ENCODE results near the gene IFNA21. TPM values are rescaled to one million over a fixed set of nuclear protein-coding genes. Genes with fewer than 3 reads are reported as not detected.
"Not testable (repeated sequence)": the region's sequence is repeated elsewhere in the genome, so short reads cannot be mapped to it uniquely, and the experiment has no call there.

Gene IFNA21
- total RNA-seq, 2 experiments from 2014 or later = not detected

- no peak within 1 kb of the TSS for H3K4me3 Mint-ChIP-seq
- H3K9me3 Mint-ChIP-seq = no peaks in the 10 kb centered on the region
- H3K27ac Mint-ChIP-seq = no peak within 1 kb of the TSS
- H3K27me3 Mint-ChIP-seq = no peaks in the 10 kb centered on the region
- TF ChIP-seq, protein P1, sequence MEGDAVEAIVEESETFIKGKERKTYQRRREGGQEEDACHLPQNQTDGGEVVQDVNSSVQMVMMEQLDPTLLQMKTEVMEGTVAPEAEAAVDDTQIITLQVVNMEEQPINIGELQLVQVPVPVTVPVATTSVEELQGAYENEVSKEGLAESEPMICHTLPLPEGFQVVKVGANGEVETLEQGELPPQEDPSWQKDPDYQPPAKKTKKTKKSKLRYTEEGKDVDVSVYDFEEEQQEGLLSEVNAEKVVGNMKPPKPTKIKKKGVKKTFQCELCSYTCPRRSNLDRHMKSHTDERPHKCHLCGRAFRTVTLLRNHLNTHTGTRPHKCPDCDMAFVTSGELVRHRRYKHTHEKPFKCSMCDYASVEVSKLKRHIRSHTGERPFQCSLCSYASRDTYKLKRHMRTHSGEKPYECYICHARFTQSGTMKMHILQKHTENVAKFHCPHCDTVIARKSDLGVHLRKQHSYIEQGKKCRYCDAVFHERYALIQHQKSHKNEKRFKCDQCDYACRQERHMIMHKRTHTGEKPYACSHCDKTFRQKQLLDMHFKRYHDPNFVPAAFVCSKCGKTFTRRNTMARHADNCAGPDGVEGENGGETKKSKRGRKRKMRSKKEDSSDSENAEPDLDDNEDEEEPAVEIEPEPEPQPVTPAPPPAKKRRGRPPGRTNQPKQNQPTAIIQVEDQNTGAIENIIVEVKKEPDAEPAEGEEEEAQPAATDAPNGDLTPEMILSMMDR (IDR thresholded peaks at IDR 0.05) = no peak
- Histone ChIP-seq H3K4me3 (ENCODE audit: low read length) (no peak within 1 kb of the TSS), H3K9me3 (ENCODE audit: control insufficient read depth in 1 of 2, insufficient read depth in 1 of 2, low read length in 2 of 2) (no peaks in the 10 kb centered on the region), H3K36me3 (ENCODE audit: insufficient read depth, low read length) (no peaks in the 10 kb centered on the region), H3K27me3 (ENCODE audit: control insufficient read depth in 1 of 2, insufficient read depth in 2 of 2, low read length in 2 of 2) (no peaks in the 10 kb centered on the region), H3K27ac (ENCODE audit: low read depth in 1 of 2, low read length in 2 of 2) (no peak within 1 kb of the TSS), H3K4me1 (ENCODE audit: insufficient read depth, low read length) (peaks cover 7% of the 10 kb centered on the region)
- H3K36me3 Mint-ChIP-seq (ENCODE audit: low read depth) = no peaks in the 10 kb centered on the region
- ChIA-PET CTCF (no interaction called here), POLR2A (no interaction called here)
- intact Hi-C loops (cut with DNase I, micrococcal nuclease) = no loop called here
- no peak for DNase-seq
- no peak for ATAC-seq (ENCODE audit: poor library complexity)
- peaks cover 9% of the 10 kb centered on the region for H3K4me1 Mint-ChIP-seq (ENCODE audit: low read depth)
Observed at GRCh38 chr9:21141427-21141882, 25.0 kb downstream of the IFNA21 start, which contains the start of gene IFNW1. Gene IFNW1 (minus strand): TSS chr9:21141832. CDS start chr9:21141570, 262 bp downstream.

GRCh38 chr9:21137020-21137419 lies 29.4 kb downstream of the IFNA21 start:
- POLR2A ChIA-PET = no interaction called here

DNA sequence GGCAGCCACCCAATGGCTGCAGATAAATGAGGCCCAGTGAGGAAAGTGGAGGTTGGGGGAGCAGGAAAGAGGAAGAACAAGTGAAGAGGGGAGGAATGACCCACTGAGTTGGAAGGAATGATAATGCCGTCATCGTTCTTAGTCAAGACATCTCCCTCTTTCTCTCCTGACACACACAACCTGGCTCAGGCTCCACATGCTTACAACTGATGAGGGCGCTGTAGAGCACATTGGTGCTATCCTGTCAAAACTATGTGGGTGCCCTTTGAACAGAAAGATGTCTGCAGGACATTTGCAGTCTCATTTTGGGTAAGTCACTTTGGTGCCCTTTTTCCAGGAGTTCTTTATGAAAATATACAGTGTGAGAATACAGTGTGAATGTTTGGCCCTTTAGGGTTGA lies 30.7 kb downstream of the IFNA21 start:
- no peak overlapping the region for H3K4me3 Mint-ChIP-seq

More at GRCh38 chr9:21137020-21137419, 29.4 kb downstream of the IFNA21 start:
- no peak overlapping the region for H3K27ac Mint-ChIP-seq
- intact Hi-C loops (cut with DNase I, micrococcal nuclease) = no loop called here
- Histone ChIP-seq H3K27ac (ENCODE audit: low read depth in 1 of 2, low read length in 2 of 2) (no peak overlapping the region), H3K27me3 (ENCODE audit: control insufficient read depth in 1 of 2, insufficient read depth in 2 of 2, low read length in 2 of 2) (no peaks in the 10 kb centered on the region), H3K4me3 (ENCODE audit: low read length) (no peak overlapping the region), H3K9me3 (ENCODE audit: control insufficient read depth in 1 of 2, insufficient read depth in 1 of 2, low read length in 2 of 2) (no peaks in the 10 kb centered on the region), H3K36me3 (ENCODE audit: insufficient read depth, low read length) (no peaks in the 10 kb centered on the region), H3K4me1 (ENCODE audit: insufficient read depth, low read length) (peaks cover 4% of the 10 kb centered on the region)
- H3K4me3 Mint-ChIP-seq = no peak overlapping the region
- H3K9me3 Mint-ChIP-seq = no peaks in the 10 kb centered on the region
- H3K4me1 Mint-ChIP-seq (ENCODE audit: low read depth) = no peaks in the 10 kb centered on the region
- ATAC-seq (ENCODE audit: poor library complexity) = no peak
- TF ChIP-seq, protein P1 (IDR thresholded peaks at IDR 0.05) = no peak
- CTCF ChIA-PET = no interaction called here
- no peak for DNase-seq
- no peaks in the 10 kb centered on the region for H3K27me3 Mint-ChIP-seq
- no peaks in the 10 kb centered on the region for H3K36me3 Mint-ChIP-seq (ENCODE audit: low read depth)

DNA sequence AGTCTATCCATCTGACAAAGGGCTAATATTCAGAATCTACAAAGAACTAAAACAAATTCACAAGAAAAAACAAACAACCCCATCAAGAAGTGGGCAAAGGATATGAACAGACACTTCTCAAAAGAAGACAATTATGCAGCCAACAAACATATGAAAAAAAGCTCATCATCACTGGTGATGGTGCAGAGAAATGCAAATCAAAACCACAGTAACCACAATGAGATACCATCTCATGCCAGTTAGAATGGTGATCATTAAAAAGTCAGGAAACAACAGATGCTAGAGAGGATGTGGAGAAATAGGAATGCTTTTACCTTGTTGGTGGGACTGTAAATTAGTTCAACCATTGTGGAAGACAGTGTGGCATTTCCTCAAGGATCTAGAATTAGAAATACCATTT lies 38.3 kb downstream of the IFNA21 start:
- DNase-seq = peak in 1 of 14 experiments; percentile 20
- intact Hi-C loops (cut with DNase I, micrococcal nuclease); H3K4me3 Mint-ChIP-seq; H3K4me1 Mint-ChIP-seq (ENCODE audit: low read depth); H3K27me3 ChIP-seq (ENCODE audit: control insufficient read depth in 1 of 2, insufficient read depth in 2 of 2, low read length in 2 of 2); H3K27me3 Mint-ChIP-seq; ATAC-seq (ENCODE audit: poor library complexity); H3K4me1 ChIP-seq (ENCODE audit: insufficient read depth, low read length); CTCF ChIA-PET; H3K36me3 ChIP-seq (ENCODE audit: insufficient read depth, low read length); POLR2A ChIA-PET; H3K36me3 Mint-ChIP-seq (ENCODE audit: low read depth); H3K9me3 Mint-ChIP-seq; H3K27ac ChIP-seq (ENCODE audit: low read depth in 1 of 2, low read length in 2 of 2); H3K9me3 ChIP-seq (ENCODE audit: control insufficient read depth in 1 of 2, insufficient read depth in 1 of 2, low read length in 2 of 2); H3K27ac Mint-ChIP-seq; H3K4me3 ChIP-seq (ENCODE audit: low read length): not testable (repeated sequence)

More for the DNA sequence above, 30.7 kb downstream of the IFNA21 start:
- ATAC-seq (ENCODE audit: poor library complexity) (no peak), DNase-seq (no peak)
- H3K9me3 ChIP-seq (ENCODE audit: control insufficient read depth in 1 of 2, insufficient read depth in 1 of 2, low read length in 2 of 2) = no peaks in the 10 kb centered on the region
- H3K36me3 ChIP-seq (ENCODE audit: insufficient read depth, low read length) = no peaks in the 10 kb centered on the region
- H3K27me3 ChIP-seq (ENCODE audit: control insufficient read depth in 1 of 2, insufficient read depth in 2 of 2, low read length in 2 of 2) = no peaks in the 10 kb centered on the region
- Mint-ChIP-seq H3K27ac (no peak overlapping the region), H3K27me3 (no peaks in the 10 kb centered on the region), H3K4me1 (ENCODE audit: low read depth) (no peaks in the 10 kb centered on the region), H3K9me3 (no peaks in the 10 kb centered on the region), H3K36me3 (ENCODE audit: low read depth) (no peaks in the 10 kb centered on the region)
- no peaks in the 10 kb centered on the region for H3K4me1 ChIP-seq (ENCODE audit: insufficient read depth, low read length)
- no peak overlapping the region for H3K27ac ChIP-seq (ENCODE audit: low read depth in 1 of 2, low read length in 2 of 2)
- intact Hi-C loops (cut with DNase I, micrococcal nuclease) = no loop called here
- CTCF ChIA-PET = no interaction called here
- POLR2A ChIA-PET = no interaction called here
- no peak overlapping the region for H3K4me3 ChIP-seq (ENCODE audit: low read length)
- TF ChIP-seq, protein P1 (IDR thresholded peaks at IDR 0.05) = no peak

Data from CD4-positive, alpha-beta T cell (primary cell).